SK-N-SH (cell line): ENCODE data around the gene CNNM3. TPM values are rescaled to one million over a fixed set of nuclear protein-coding genes. Genes with fewer than 3 reads are reported as not detected.

Experiments
- CTCF ChIA-PET: fragments of 300-600, 350-600 bp; formaldehyde crosslinking; extraction: SDS; loops from one replicate; lab custom pipeline; 2021; lab: Yijun Ruan, JAX
- POLR2A ChIA-PET: fragments of 350-600 bp; sonication (Branson Sonifier 250); formaldehyde crosslinking; extraction: SDS; loops from one replicate; lab custom pipeline; 2020; ENCODE audit warnings: antibody characterized with exemption, inconsistent platforms; lab: Yijun Ruan, JAX
- DNase-seq: peaks from one replicate; pipeline ENCODE4 v3.0.0; 2012
- H2AFZ ChIP-seq: fragments of 200-600 bp; sonication (generic); 2 replicates; pipeline ENCODE4 v1.8.1; 2016; ENCODE audit warnings: antibody characterized with exemption, mild to moderate bottlenecking, low read depth
- H3F3A ChIP-seq: fragments of 200-600 bp; sonication (generic); replicated peaks from 2 replicates; pipeline ENCODE3; 2016; ENCODE audit warnings: antibody characterized with exemption, mild to moderate bottlenecking; ENCODE audit not compliant: insufficient read depth
- H3K27ac ChIP-seq, 2 experiments: fragments of 200-500 bp in 1 of 2; fragments of 200-600 bp in 1 of 2; sonication (Bioruptor generic) in 1 of 2; sonication (generic), shearing (Covaris generic) in 1 of 2; 2 replicates each; pipeline versions ENCODE4 v1.5.1 to v1.6.1; 2014 to 2016; ENCODE audit warnings: low read depth in 2 of 2, inconsistent platforms in 1 of 2, low read length in 1 of 2, mild to moderate bottlenecking in 1 of 2, mixed read lengths in 1 of 2
- H3K27me3 ChIP-seq: fragments of 200-600 bp; sonication (generic), shearing (Covaris generic); 2 replicates; pipeline ENCODE4 v1.6.1; 2016; ENCODE audit warnings: mixed run types; ENCODE audit not compliant: insufficient read depth
- H3K36me3 ChIP-seq, 2 experiments: fragments of 200-500 bp in 1 of 2; fragments of 200-600 bp in 1 of 2; sonication (Bioruptor generic) in 1 of 2; sonication (generic) in 1 of 2; replicated peaks in 1 of 2; 2 replicates each; pipeline versions ENCODE3 to v1.5.1; 2014 to 2016; ENCODE audit warnings: low read length in 1 of 2, mild to moderate bottlenecking in 1 of 2; ENCODE audit not compliant: insufficient read depth in 2 of 2, control insufficient read depth in 1 of 2
- H3K4me1 ChIP-seq, 2 experiments: fragments of 200-500 bp in 1 of 2; fragments of 200-600 bp in 1 of 2; sonication (Bioruptor generic) in 1 of 2; sonication (generic), shearing (Covaris generic) in 1 of 2; 2 replicates each; pipeline versions ENCODE4 v1.5.1 to v1.6.1; 2014 to 2016; ENCODE audit warnings: low read depth in 1 of 2, low read length in 1 of 2, mixed run types in 1 of 2; ENCODE audit not compliant: insufficient read depth in 2 of 2, control insufficient read depth in 1 of 2
- H3K4me2 ChIP-seq: fragments of 200-600 bp; sonication (generic), shearing (Covaris generic); 2 replicates; pipeline ENCODE4 v1.6.1; 2017; ENCODE audit warnings: mixed run types
- H3K4me3 ChIP-seq, 2 experiments: fragments of 200-500 bp in 1 of 2; fragments of 200-600 bp in 1 of 2; sonication (Bioruptor generic) in 1 of 2; sonication (generic), shearing (Covaris generic) in 1 of 2; 2 replicates each; pipeline versions ENCODE4 v1.5.1 to v1.8.1; 2014 to 2016; ENCODE audit warnings: low read depth in 2 of 2, inconsistent platforms in 1 of 2, low read length in 1 of 2, mild to moderate bottlenecking in 1 of 2, mixed read lengths in 1 of 2, moderate library complexity in 1 of 2
- H3K79me2 ChIP-seq: fragments of 200-600 bp; sonication (generic); 2 replicates; pipeline ENCODE4 v1.8.1; 2017; ENCODE audit warnings: mild to moderate bottlenecking; ENCODE audit not compliant: insufficient read depth
- H3K9ac ChIP-seq: fragments of 200-600 bp; sonication (generic); 2 replicates; pipeline ENCODE4 v1.6.1; 2017; ENCODE audit warnings: mixed run types
- H3K9me2 ChIP-seq: fragments of 200-600 bp; sonication (generic); 2 replicates; pipeline ENCODE4 v1.6.1; 2017; ENCODE audit warnings: mixed run types
- H3K9me3 ChIP-seq: fragments of 200-600 bp; sonication (generic); 2 replicates; pipeline ENCODE4 v1.6.1; 2017; ENCODE audit warnings: mixed run types, mild to moderate bottlenecking, moderate library complexity
- H4K20me1 ChIP-seq: fragments of 200-600 bp; sonication (generic); 2 replicates; pipeline ENCODE4 v1.6.1; 2017; ENCODE audit warnings: mild to moderate bottlenecking, mixed run types; ENCODE audit not compliant: insufficient read depth
- CHD2 ChIP-seq: fragments of 150-350 bp; IDR thresholded peaks from 2 replicates; pipeline ENCODE4 v1.6.1; 2018; ENCODE audit warnings: low read length; ENCODE audit not compliant: partially characterized antibody
- CTCF ChIP-seq: fragments of 200-600 bp; sonication (generic); IDR thresholded peaks from 2 replicates; pipeline ENCODE4 v1.6.1; 2017; ENCODE audit warnings: antibody characterized with exemption, mild to moderate bottlenecking, moderate library complexity
- EP300 ChIP-seq, 2 experiments: IDR thresholded peaks; 2 replicates each; pipeline versions ENCODE4 v1.4.0 to v1.6.1; 2012; ENCODE audit warnings: borderline replicate concordance in 1 of 2, low read depth in 1 of 2, low read length in 1 of 2
- EZH2phosphoT487 ChIP-seq: fragments of 200-600 bp; sonication (generic); IDR thresholded peaks from 2 replicates; pipeline ENCODE4 v1.6.1; 2017; ENCODE audit warnings: low read depth, mixed run types, mild to moderate bottlenecking, antibody characterized with exemption, moderate library complexity, borderline replicate concordance
- GATA2 ChIP-seq: sonication (generic); formaldehyde crosslinking; IDR thresholded peaks from 2 replicates; pipeline ENCODE4 v1.5.0; 2020; ENCODE audit warnings: mild to moderate bottlenecking, missing genetic modification reagents
- POLR2AphosphoS5 ChIP-seq: IDR thresholded peaks from 2 replicates; pipeline ENCODE4 v1.6.1; 2012; ENCODE audit warnings: low read depth, low read length
- RCOR1 ChIP-seq: fragments of 150-350 bp; IDR thresholded peaks from 2 replicates; pipeline ENCODE4 v1.6.1; 2017; ENCODE audit warnings: antibody characterized with exemption, low read length
- RFX5 ChIP-seq: IDR thresholded peaks from 2 replicates; pipeline ENCODE4 v1.6.1; 2012; ENCODE audit warnings: mild to moderate bottlenecking, improper control_type of control experiment, low read length
- RXRA ChIP-seq: IDR thresholded peaks from 2 replicates; pipeline ENCODE4 v1.4.0; 2012; ENCODE audit warnings: low read depth, mild to moderate bottlenecking, borderline replicate concordance
- SMC3 ChIP-seq: IDR thresholded peaks from 2 replicates; pipeline ENCODE4 v1.6.1; 2012; ENCODE audit warnings: low read depth, low read length, improper control_type of control experiment
- USF1 ChIP-seq: IDR thresholded peaks from 2 replicates; pipeline ENCODE4 v1.4.0; 2012; ENCODE audit warnings: low read depth, borderline replicate concordance
- USF2 ChIP-seq: fragments of 150-350 bp; IDR thresholded peaks from 2 replicates; pipeline ENCODE4 v1.6.1; 2017; ENCODE audit warnings: antibody characterized with exemption, low read length, low read depth, borderline replicate concordance
- YY1 ChIP-seq: IDR thresholded peaks from 2 replicates; pipeline ENCODE4 v1.4.0; 2012; ENCODE audit warnings: low read depth, mild to moderate bottlenecking
- WGBS: methylation state at CpG from one replicate; pipeline ENCODE4 v1.1.6; 2017; ENCODE audit warnings: low lambda C conversion rate; 5-methylcytosine and 5-hydroxymethylcytosine counted together
- polyA plus RNA-seq, 3 experiments: library from polyadenylated mRNA; depleted of rRNA; stranded (reverse); fragments of >200 nt; gene quantifications; 2 replicates each; pipeline ENCODE4 v1.2.3, GENCODE V29; 2012
- TF ChIP-seq, protein P1 (sequence below): IDR thresholded peaks from 2 replicates; pipeline ENCODE4 v1.4.0; 2012; ENCODE audit warnings: low read depth, borderline replicate concordance
- TF ChIP-seq, protein P2 (sequence below): fragments of 150-350 bp; IDR thresholded peaks from 2 replicates; pipeline ENCODE4 v1.6.1; 2016; ENCODE audit warnings: mild to moderate bottlenecking, low read depth, low read length

The CNNM3 gene
- polyA plus RNA-seq, 1 of the 3 experiments (the other 2 are of a cell fraction): 14.7 TPM

DNA sequence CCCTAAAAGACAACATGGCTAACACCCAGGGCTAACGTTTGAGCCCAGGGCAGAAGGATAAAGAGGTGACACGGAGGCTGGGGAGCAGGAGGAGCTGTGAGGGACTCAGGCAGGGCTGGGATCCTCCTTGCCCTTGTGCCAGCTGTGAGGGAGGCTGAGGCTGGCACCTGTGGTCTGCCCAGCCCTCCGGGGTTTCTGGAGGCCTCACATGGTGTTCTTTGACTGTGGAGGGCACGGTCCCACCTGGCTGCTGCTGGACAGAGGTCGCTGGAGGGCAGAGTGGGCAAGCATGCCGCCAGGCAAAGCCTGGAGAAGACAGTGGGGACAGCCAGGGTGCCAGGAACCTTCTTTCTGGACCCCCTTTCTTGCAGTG, 26.8 kb upstream of the CNNM3 start:
- no peak overlapping the region for H3K27ac ChIP-seq
- no peaks in the 10 kb centered on the region for H4K20me1 ChIP-seq
- CTCF ChIA-PET: interaction anchor here (1.5 to 9.3 kb wide), 2 partner anchors 27 to 28 kb away, joined by 3 to 58 read pairs; partner anchors contain the start of genes CNNM3 and CNNM4
- H2AFZ ChIP-seq: no peak overlapping the region
- H3K9me3 ChIP-seq: no peaks in the 10 kb centered on the region
- WGBS: 88% methylated on average over 5 of the region's 6 CpGs
- H3K36me3 ChIP-seq: no peaks in the 10 kb centered on the region
- POLR2A ChIA-PET: no interaction called here
- H3K9me2 ChIP-seq: no peaks in the 10 kb centered on the region
- no peak overlapping the region for H3K9ac ChIP-seq
- peaks cover 11 to 16% of the 10 kb centered on the region in 2 experiments; a peak in 2 of 4 replicates for H3K4me1 ChIP-seq
- TF ChIP-seq GATA2 (CRISPR knock-in tag) (no peak), USF2 (no peak), RFX5 (no peak), POLR2AphosphoS5 (no peak), RXRA (no peak), EZH2phosphoT487 (no peak), RCOR1 (no peak), EP300 (IDR thresholded peaks at IDR 0.05; ENCODE audit: borderline replicate concordance in 1 of 2, low read depth in 1 of 2, low read length in 1 of 2) (no peak), CHD2 (no peak), USF1 (no peak), YY1 (no peak), CTCF (no peak), SMC3 (no peak)
- TF ChIP-seq, protein P1, sequence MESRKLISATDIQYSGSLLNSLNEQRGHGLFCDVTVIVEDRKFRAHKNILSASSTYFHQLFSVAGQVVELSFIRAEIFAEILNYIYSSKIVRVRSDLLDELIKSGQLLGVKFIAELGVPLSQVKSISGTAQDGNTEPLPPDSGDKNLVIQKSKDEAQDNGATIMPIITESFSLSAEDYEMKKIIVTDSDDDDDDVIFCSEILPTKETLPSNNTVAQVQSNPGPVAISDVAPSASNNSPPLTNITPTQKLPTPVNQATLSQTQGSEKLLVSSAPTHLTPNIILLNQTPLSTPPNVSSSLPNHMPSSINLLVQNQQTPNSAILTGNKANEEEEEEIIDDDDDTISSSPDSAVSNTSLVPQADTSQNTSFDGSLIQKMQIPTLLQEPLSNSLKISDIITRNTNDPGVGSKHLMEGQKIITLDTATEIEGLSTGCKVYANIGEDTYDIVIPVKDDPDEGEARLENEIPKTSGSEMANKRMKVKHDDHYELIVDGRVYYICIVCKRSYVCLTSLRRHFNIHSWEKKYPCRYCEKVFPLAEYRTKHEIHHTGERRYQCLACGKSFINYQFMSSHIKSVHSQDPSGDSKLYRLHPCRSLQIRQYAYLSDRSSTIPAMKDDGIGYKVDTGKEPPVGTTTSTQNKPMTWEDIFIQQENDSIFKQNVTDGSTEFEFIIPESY: no peak
- TF ChIP-seq, protein P2, sequence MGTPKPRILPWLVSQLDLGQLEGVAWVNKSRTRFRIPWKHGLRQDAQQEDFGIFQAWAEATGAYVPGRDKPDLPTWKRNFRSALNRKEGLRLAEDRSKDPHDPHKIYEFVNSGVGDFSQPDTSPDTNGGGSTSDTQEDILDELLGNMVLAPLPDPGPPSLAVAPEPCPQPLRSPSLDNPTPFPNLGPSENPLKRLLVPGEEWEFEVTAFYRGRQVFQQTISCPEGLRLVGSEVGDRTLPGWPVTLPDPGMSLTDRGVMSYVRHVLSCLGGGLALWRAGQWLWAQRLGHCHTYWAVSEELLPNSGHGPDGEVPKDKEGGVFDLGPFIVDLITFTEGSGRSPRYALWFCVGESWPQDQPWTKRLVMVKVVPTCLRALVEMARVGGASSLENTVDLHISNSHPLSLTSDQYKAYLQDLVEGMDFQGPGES: no peak
- no peak overlapping the region for H3K4me3 ChIP-seq
- DNase-seq: no peak
- H3K79me2 ChIP-seq: no peaks in the 10 kb centered on the region
- H3K27me3 ChIP-seq: no peaks in the 10 kb centered on the region
- no peak overlapping the region for H3K4me2 ChIP-seq
- H3F3A ChIP-seq: peaks cover 14% of the 10 kb centered on the region
